ENCODE data around the gene PMAIP1.

DNA sequence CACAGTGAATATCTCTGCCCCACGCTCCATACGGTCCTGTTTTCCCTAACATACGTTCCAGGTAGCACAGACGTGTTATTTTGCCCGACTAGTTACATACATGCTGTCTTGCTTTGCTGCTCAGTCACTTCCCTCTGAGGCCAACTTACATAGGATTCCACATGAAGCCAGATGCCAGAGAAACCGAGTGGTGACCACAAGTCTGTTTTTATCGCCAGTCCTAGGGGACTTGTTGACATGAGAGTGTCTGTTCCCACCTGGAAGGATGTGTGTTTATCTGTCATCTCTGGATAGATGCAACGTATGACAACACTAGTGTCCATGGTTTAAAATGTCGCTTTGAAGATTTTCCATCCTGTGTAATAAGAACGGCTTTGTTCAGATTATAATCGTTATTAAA lies 32.6 kb downstream of the PMAIP1 start:
- TF ChIP-seq, protein P1, sequence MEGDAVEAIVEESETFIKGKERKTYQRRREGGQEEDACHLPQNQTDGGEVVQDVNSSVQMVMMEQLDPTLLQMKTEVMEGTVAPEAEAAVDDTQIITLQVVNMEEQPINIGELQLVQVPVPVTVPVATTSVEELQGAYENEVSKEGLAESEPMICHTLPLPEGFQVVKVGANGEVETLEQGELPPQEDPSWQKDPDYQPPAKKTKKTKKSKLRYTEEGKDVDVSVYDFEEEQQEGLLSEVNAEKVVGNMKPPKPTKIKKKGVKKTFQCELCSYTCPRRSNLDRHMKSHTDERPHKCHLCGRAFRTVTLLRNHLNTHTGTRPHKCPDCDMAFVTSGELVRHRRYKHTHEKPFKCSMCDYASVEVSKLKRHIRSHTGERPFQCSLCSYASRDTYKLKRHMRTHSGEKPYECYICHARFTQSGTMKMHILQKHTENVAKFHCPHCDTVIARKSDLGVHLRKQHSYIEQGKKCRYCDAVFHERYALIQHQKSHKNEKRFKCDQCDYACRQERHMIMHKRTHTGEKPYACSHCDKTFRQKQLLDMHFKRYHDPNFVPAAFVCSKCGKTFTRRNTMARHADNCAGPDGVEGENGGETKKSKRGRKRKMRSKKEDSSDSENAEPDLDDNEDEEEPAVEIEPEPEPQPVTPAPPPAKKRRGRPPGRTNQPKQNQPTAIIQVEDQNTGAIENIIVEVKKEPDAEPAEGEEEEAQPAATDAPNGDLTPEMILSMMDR (IDR thresholded peaks at IDR 0.05; ENCODE audit: insufficient read depth, low read length): no peak
- TF ChIP-seq POLR2AphosphoS5 (IDR thresholded peaks at IDR 0.05; ENCODE audit: low read depth): no peak
- TF ChIP-seq, protein P2, sequence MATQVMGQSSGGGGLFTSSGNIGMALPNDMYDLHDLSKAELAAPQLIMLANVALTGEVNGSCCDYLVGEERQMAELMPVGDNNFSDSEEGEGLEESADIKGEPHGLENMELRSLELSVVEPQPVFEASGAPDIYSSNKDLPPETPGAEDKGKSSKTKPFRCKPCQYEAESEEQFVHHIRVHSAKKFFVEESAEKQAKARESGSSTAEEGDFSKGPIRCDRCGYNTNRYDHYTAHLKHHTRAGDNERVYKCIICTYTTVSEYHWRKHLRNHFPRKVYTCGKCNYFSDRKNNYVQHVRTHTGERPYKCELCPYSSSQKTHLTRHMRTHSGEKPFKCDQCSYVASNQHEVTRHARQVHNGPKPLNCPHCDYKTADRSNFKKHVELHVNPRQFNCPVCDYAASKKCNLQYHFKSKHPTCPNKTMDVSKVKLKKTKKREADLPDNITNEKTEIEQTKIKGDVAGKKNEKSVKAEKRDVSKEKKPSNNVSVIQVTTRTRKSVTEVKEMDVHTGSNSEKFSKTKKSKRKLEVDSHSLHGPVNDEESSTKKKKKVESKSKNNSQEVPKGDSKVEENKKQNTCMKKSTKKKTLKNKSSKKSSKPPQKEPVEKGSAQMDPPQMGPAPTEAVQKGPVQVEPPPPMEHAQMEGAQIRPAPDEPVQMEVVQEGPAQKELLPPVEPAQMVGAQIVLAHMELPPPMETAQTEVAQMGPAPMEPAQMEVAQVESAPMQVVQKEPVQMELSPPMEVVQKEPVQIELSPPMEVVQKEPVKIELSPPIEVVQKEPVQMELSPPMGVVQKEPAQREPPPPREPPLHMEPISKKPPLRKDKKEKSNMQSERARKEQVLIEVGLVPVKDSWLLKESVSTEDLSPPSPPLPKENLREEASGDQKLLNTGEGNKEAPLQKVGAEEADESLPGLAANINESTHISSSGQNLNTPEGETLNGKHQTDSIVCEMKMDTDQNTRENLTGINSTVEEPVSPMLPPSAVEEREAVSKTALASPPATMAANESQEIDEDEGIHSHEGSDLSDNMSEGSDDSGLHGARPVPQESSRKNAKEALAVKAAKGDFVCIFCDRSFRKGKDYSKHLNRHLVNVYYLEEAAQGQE (IDR thresholded peaks at IDR 0.05; ENCODE audit: insufficient replicate concordance, low read depth): no peak
- no peak for TF ChIP-seq SPI1 (IDR thresholded peaks at IDR 0.05; ENCODE audit: borderline replicate concordance, low read depth)
- TF ChIP-seq GABPA (IDR thresholded peaks at IDR 0.05; ENCODE audit: low read depth): no peak
